Cardiac muscle cell (in vitro differentiated cells and primary cell): ENCODE measurements around the gene ZNF579. TPM values are rescaled to one million over a fixed set of nuclear protein-coding genes. Genes with fewer than 3 reads are reported as not detected.
A peak's percentile ranks its signal among the peaks of the same experiment; 100 is the strongest.

ENCODE experiments used
- DNase-seq, 2 donors: peaks; one replicate each; pipeline versions ENCODE4 v3.0.0 to v3.0.0-alpha.2; 2010 to 2017; ENCODE audit warnings: low read depth in 1 of 2, low spot score in 1 of 2
- H3K27ac ChIP-seq: fragments of 200-600 bp; sonication (generic); 2 replicates; pipeline ENCODE4 v1.5.1; 2016
- H3K27me3 ChIP-seq: fragments of 200-600 bp; sonication (generic); 2 replicates; pipeline ENCODE4 v1.6.0; 2016; ENCODE audit warnings: control low read depth
- H3K36me3 ChIP-seq: fragments of 200-600 bp; sonication (generic); 2 replicates; pipeline ENCODE4 v1.5.1; 2016; ENCODE audit warnings: control low read depth
- H3K4me1 ChIP-seq: fragments of 200-600 bp; sonication (generic); 2 replicates; pipeline ENCODE4 v1.8.1; 2017; ENCODE audit warnings: low read depth, mild to moderate bottlenecking, mixed run types
- H3K4me3 ChIP-seq: fragments of 200-600 bp; sonication (generic); 2 replicates; pipeline ENCODE4 v1.5.1; 2016; ENCODE audit warnings: mild to moderate bottlenecking
- H3K9me3 ChIP-seq: fragments of 200-600 bp; sonication (generic); 2 replicates; pipeline ENCODE4 v1.5.1; 2017; ENCODE audit warnings: low read depth, mild to moderate bottlenecking, control low read depth
- CTCF ChIP-seq: IDR thresholded peaks from 2 replicates; pipeline ENCODE4 v1.5.1; 2012; ENCODE audit warnings: low read depth, mild to moderate bottlenecking, low read length
- polyA plus RNA-seq: library from polyadenylated mRNA; unstranded; fragments of >200 nt; fragmentation: Nextera tagmentation; extraction: Ambion mirVana; gene quantifications from 2 replicates; pipeline ENCODE4 v1.2.1, GENCODE V29; 2016
- total RNA-seq: library from RNA; depleted of rRNA; stranded (reverse); fragments of >200 nt; gene quantifications from 2 replicates; pipeline ENCODE4 v1.2.3, GENCODE V29; 2016

ZNF579 gene
- total and polyA plus RNA-seq, 2 experiments from 2014 or later: 10.3 to 14.9 TPM

DNA sequence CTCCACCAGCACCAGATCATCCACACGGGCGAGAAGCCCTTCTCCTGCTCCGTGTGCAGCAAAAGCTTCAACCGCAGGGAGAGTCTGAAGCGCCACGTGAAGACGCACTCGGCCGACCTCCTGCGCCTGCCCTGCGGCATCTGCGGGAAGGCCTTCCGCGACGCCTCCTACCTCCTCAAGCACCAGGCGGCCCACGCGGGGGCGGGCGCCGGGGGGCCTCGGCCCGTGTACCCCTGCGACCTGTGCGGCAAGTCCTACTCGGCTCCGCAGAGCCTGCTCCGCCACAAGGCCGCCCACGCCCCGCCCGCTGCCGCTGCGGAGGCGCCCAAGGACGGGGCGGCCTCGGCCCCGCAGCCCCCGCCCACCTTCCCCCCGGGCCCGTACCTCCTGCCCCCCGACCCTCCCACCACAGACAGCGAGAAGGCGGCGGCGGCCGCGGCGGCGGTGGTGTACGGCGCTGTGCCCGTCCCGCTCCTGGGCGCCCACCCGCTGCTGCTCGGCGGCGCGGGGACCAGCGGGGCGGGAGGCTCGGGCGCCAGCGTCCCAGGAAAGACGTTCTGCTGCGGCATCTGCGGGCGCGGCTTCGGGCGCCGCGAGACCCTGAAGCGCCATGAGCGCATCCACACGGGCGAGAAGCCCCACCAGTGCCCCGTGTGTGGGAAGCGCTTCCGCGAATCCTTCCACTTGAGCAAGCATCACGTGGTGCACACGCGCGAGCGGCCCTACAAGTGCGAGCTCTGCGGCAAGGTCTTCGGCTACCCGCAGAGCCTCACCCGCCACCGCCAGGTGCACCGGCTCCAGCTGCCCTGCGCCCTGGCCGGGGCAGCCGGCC lies 34.3 kb upstream of the ZNF579 start:
- TF ChIP-seq CTCF: no peak
- Histone ChIP-seq H3K4me3 (no peak overlapping the region), H3K36me3 (peaks cover 19% of the 10 kb centered on the region), H3K9me3 (no peaks in the 10 kb centered on the region), H3K4me1 (peaks cover 10% of the 10 kb centered on the region), H3K27ac (no peak overlapping the region), H3K27me3 (no peaks in the 10 kb centered on the region)
- no peak for DNase-seq

DNA sequence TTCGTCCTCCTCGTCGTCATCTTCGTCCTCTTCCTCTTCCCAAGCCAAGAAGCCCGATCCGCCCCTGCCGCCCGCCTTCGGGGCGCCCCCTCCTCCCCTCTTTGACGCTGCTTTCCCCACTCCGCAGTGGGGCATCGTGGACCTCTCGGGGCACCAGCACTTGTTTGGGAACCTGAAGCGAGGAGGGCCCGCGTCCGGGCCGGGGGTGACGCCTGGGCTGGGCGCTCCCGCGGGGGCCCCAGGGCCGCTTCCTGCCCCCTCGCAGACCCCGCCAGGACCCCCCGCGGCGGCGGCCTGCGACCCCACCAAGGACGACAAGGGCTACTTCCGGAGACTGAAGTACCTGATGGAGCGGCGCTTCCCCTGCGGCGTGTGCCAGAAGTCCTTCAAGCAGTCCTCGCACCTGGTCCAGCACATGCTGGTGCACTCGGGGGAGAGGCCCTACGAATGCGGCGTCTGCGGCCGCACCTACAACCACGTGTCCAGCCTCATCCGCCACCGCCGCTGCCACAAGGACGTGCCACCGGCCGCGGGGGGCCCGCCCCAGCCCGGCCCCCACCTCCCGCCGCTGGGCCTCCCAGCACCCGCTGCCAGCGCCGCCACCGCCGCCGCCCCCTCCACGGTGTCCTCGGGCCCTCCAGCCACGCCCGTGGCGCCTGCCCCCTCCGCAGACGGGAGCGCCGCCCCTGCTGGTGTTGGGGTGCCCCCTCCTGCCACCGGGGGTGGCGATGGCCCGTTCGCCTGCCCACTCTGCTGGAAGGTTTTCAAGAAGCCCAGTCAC lies 33.5 kb upstream of the ZNF579 start:
- no peak for DNase-seq
- H3K27me3 ChIP-seq: no peaks in the 10 kb centered on the region
- no peak for TF ChIP-seq CTCF
- peaks cover 19% of the 10 kb centered on the region for H3K36me3 ChIP-seq
- no peaks in the 10 kb centered on the region for H3K9me3 ChIP-seq
- no peak overlapping the region for H3K4me3 ChIP-seq
- H3K4me1 ChIP-seq: peaks cover 10% of the 10 kb centered on the region
- no peak overlapping the region for H3K27ac ChIP-seq

DNA sequence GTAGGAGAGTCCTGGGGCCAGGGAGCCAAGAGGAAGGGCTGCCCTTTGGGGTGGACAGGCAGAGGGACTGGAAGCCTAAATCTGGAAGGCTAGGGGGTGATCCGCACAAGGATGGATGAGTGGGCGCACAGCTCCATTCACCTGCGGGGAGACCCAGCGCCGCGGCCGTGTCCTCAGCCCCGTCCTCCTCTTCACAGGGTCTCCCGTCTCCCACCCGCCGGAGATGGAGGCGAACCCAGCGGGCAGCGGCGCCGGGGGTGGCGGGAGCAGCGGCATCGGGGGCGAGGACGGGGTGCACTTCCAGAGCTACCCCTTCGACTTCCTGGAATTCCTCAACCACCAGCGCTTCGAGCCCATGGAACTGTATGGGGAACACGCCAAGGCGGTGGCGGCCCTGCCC lies 32.7 kb upstream of the ZNF579 start:
- Histone ChIP-seq H3K27me3 (no peaks in the 10 kb centered on the region), H3K4me1 (peaks cover 10% of the 10 kb centered on the region), H3K9me3 (no peaks in the 10 kb centered on the region), H3K27ac (peak overlapping the region; percentile 34), H3K36me3 (peaks cover 19% of the 10 kb centered on the region), H3K4me3 (no peak overlapping the region)
- TF ChIP-seq CTCF: no peak
- no peak for DNase-seq

GRCh38 chr19:55611983-55612645 lies 31.5 kb upstream of the ZNF579 start:
- no peaks in the 10 kb centered on the region for H3K9me3 ChIP-seq
- H3K36me3 ChIP-seq: peaks cover 14% of the 10 kb centered on the region
- H3K27ac ChIP-seq: peak overlapping the region; percentile 53
- no peak overlapping the region for H3K4me3 ChIP-seq
- peaks cover 10% of the 10 kb centered on the region for H3K4me1 ChIP-seq
- DNase-seq: no peak
- no peaks in the 10 kb centered on the region for H3K27me3 ChIP-seq
- no peak for TF ChIP-seq CTCF

- H3K4me1 ChIP-seq: peaks cover 14% of the 10 kb centered on the region
- peak overlapping the region; percentile 85 for H3K27ac ChIP-seq
- no peaks in the 10 kb centered on the region for H3K9me3 ChIP-seq
- no peak overlapping the region for H3K4me3 ChIP-seq
- no peak for TF ChIP-seq CTCF
- peaks cover 8% of the 10 kb centered on the region for H3K36me3 ChIP-seq
- no peak for DNase-seq
- no peaks in the 10 kb centered on the region for H3K27me3 ChIP-seq
Measured at GRCh38 chr19:55611300-55611982, 30.8 kb upstream of the ZNF579 start.
